ENCODE data around the gene TOR3A.

- TF ChIP-seq CTCF (IDR thresholded peaks at IDR 0.05): no peak
- no peak for TF ChIP-seq EZH2 (IDR thresholded peaks at IDR 0.05; ENCODE audit: borderline replicate concordance, insufficient read depth, low read depth, low read length, poor library complexity, severe bottlenecking)
Measured at GRCh38 chr1:179141592-179142251, 59.9 kb downstream of the TOR3A start.

All from B cell (primary cell).